Endothelial cell of umbilical vein (primary cell): Measurements from ENCODE around the gene FAM177B. TPM values are rescaled to one million over a fixed set of nuclear protein-coding genes. Genes with fewer than 3 reads are reported as not detected.
A peak's percentile ranks its signal among the peaks of the same experiment; 100 is the strongest.

ENCODE experiments used
- BruUV-seq: library from RNA; stranded (reverse); fragments of 400-500 nt; replicated peaks from 2 replicates; lab custom pipeline; 2021; lab: Mats Ljungman, UMichigan
- CTCF ChIA-PET: fragments of 300-600, 350-600 bp; sonication (Branson Sonifier 250); formaldehyde crosslinking; loops from one replicate; lab custom pipeline; 2021; ENCODE audit warnings: antibody characterized with exemption, inconsistent platforms; lab: Charles Lee
- POLR2A ChIA-PET: fragments of 300-600, 350-600 bp; sonication (Branson Sonifier 250); formaldehyde crosslinking; loops from one replicate; lab custom pipeline; 2021; ENCODE audit warnings: antibody characterized with exemption, inconsistent platforms; lab: Charles Lee
- DNase-seq: peaks from one replicate; pipeline ENCODE4 v3.0.0-alpha.2; 2011; ENCODE audit warnings: low read depth, low spot score
- FAIRE-seq: peaks from 2 replicates; lab custom pipeline; 2011; peaks lifted over from hg19 to GRCh38; lab: Jason Lieb, UNC
- H2AFZ ChIP-seq: 2 replicates; pipeline ENCODE4 v1.6.0; 2012; ENCODE audit warnings: low read depth, low read length, control low read depth, inconsistent platforms
- H3K27ac ChIP-seq: 2 replicates; pipeline ENCODE4 v1.5.1; 2011; ENCODE audit warnings: low read depth, mild to moderate bottlenecking, control low read depth, low read length, moderate library complexity; ENCODE audit not compliant: insufficient read depth
- H3K27me3 ChIP-seq, 2 experiments: 2 replicates each; pipeline versions ENCODE4 v1.6.0 to v1.6.1; 2011; ENCODE audit warnings: low read length in 2 of 2, mixed read lengths in 1 of 2; ENCODE audit not compliant: control insufficient read depth in 2 of 2, insufficient read depth in 2 of 2
- H3K36me3 ChIP-seq, 2 experiments: 2 replicates in 1 of 2; 3 replicates in 1 of 2; pipeline ENCODE4 v1.5.1; 2011; ENCODE audit warnings: low read length in 2 of 2, mild to moderate bottlenecking in 1 of 2, moderate library complexity in 1 of 2; ENCODE audit not compliant: control insufficient read depth in 2 of 2, insufficient read depth in 2 of 2; ENCODE audit errors: extremely low read depth in 1 of 2
- H3K4me1 ChIP-seq: 3 replicates; pipeline ENCODE4 v1.5.1; 2011; ENCODE audit warnings: mild to moderate bottlenecking, low read length; ENCODE audit not compliant: control insufficient read depth, insufficient read depth; ENCODE audit errors: extremely low read depth
- H3K4me2 ChIP-seq: 2 replicates; pipeline ENCODE4 v1.6.1; 2011; ENCODE audit warnings: low read length, control low read depth, mixed read lengths; ENCODE audit not compliant: insufficient read depth
- H3K4me3 ChIP-seq, 3 experiments: fragments of 200-600 bp in 1 of 3; sonication (generic), shearing (Covaris generic) in 1 of 3; replicated peaks in 1 of 3; 2 replicates each; pipeline ENCODE4 v1.5.1; 2011 to 2016; ENCODE audit warnings: control low read depth in 3 of 3, low read length in 3 of 3, mild to moderate bottlenecking in 2 of 3, inconsistent platforms in 1 of 3, low read depth in 1 of 3, moderate library complexity in 1 of 3; ENCODE audit not compliant: insufficient read depth in 1 of 3
- H3K79me2 ChIP-seq: 2 replicates; pipeline ENCODE4 v1.6.0; 2012; ENCODE audit warnings: low read length, inconsistent platforms; ENCODE audit not compliant: control insufficient read depth, insufficient read depth
- H3K9ac ChIP-seq: replicated peaks from 2 replicates; pipeline ENCODE3; 2011; ENCODE audit warnings: low read length, control low read depth; ENCODE audit not compliant: insufficient read depth; ENCODE audit errors: extremely low read depth
- H3K9me1 ChIP-seq: replicated peaks from 3 replicates; pipeline ENCODE4 v1.6.0; 2011; ENCODE audit warnings: mild to moderate bottlenecking, low read length; ENCODE audit not compliant: control insufficient read depth, insufficient read depth; ENCODE audit errors: extremely low read depth
- H3K9me3 ChIP-seq: replicated peaks from 2 replicates; pipeline ENCODE4 v1.5.1; 2012; ENCODE audit warnings: low read length, inconsistent platforms; ENCODE audit not compliant: control insufficient read depth, insufficient read depth
- H4K20me1 ChIP-seq: replicated peaks from 2 replicates; pipeline ENCODE3; 2011; ENCODE audit warnings: mild to moderate bottlenecking, low read length; ENCODE audit not compliant: control insufficient read depth, insufficient read depth; ENCODE audit errors: extremely low read depth
- EZH2 ChIP-seq: IDR thresholded peaks from 2 replicates; pipeline ENCODE4 v1.6.1; 2012; ENCODE audit warnings: borderline replicate concordance, low read depth, mild to moderate bottlenecking, moderate library complexity, low read length, inconsistent platforms; ENCODE audit not compliant: severe bottlenecking
- FOS ChIP-seq: IDR thresholded peaks from 2 replicates; pipeline ENCODE4 v1.6.1; 2011; ENCODE audit warnings: mild to moderate bottlenecking, low read length, moderate library complexity, borderline replicate concordance; ENCODE audit not compliant: insufficient read depth
- GATA2 ChIP-seq: IDR thresholded peaks from 2 replicates; pipeline ENCODE4 v1.7.0; 2011; ENCODE audit warnings: low read depth, mild to moderate bottlenecking, moderate library complexity, mixed read lengths, low read length; ENCODE audit not compliant: insufficient read length, insufficient read depth
- JUN ChIP-seq: IDR thresholded peaks from 2 replicates; pipeline ENCODE4 v1.6.1; 2011; ENCODE audit warnings: borderline replicate concordance, low read depth; ENCODE audit not compliant: insufficient read length, insufficient read depth
- MAX ChIP-seq: IDR thresholded peaks from 2 replicates; pipeline ENCODE4 v1.6.1; 2011; ENCODE audit not compliant: insufficient read depth, insufficient read length
- MYC ChIP-seq: IDR thresholded peaks from one replicate; pipeline ENCODE4 v1.6.1; 2011; ENCODE audit warnings: mild to moderate bottlenecking, low read depth, low read length
- POLR2A ChIP-seq: IDR thresholded peaks from 2 replicates; pipeline ENCODE4 v1.6.1; 2012; ENCODE audit warnings: low read depth, mild to moderate bottlenecking, control low read depth, low read length
- POLR2AphosphoS5 ChIP-seq: IDR thresholded peaks from 2 replicates; pipeline ENCODE4 v1.6.1; 2012; ENCODE audit warnings: low read depth, mild to moderate bottlenecking, control low read depth, low read length, moderate library complexity; ENCODE audit not compliant: insufficient read depth
- dilution Hi-C: fragments of 300-500 bp; cut with MboI; formaldehyde crosslinking; loops from one replicate; pipeline ENCODE4 v1.15.0; 2019; ENCODE audit warnings: low sequenced_read_pairs; ENCODE audit not compliant: extremely low pct_ligation_motif_present
- intact Hi-C: fragments of 100-400 bp; cut with micrococcal nuclease; formaldehyde crosslinking; loops from one replicate; pipeline ENCODE4 v1.10.0; 2022
- polyA plus RNA-seq, 4 experiments: library from polyadenylated mRNA; depleted of rRNA in 3 of 4; stranded (reverse) in 3 of 4; unstranded in 1 of 4; fragments of >200 nt; gene quantifications; 2 replicates each; pipeline versions ENCODE4 v1.2.1 to v1.2.3, GENCODE V29; 2011 to 2012; ENCODE audit warnings: missing spikeins in 1 of 4
- total RNA-seq: library from RNA; stranded (reverse); gene quantifications from 2 replicates; pipeline ENCODE4 v1.2.3, GENCODE V29; 2021
- TF ChIP-seq, protein P1 (sequence below), 2 donors: IDR thresholded peaks; 1 replicate in 1 of 2; 2 replicates in 1 of 2; pipeline ENCODE4 v1.5.1; 2011; ENCODE audit warnings: low read length in 2 of 2, mild to moderate bottlenecking in 2 of 2, moderate library complexity in 2 of 2, control low read depth in 1 of 2, inconsistent platforms in 1 of 2, low read depth in 1 of 2; ENCODE audit not compliant: insufficient read depth in 1 of 2; ENCODE audit errors: extremely low read depth in 1 of 2

The FAM177B gene
- total and polyA plus RNA-seq, 2 donors (not counting 3 experiments of a cell fraction or from before 2014, with no cell fraction given) = not detected

DNA sequence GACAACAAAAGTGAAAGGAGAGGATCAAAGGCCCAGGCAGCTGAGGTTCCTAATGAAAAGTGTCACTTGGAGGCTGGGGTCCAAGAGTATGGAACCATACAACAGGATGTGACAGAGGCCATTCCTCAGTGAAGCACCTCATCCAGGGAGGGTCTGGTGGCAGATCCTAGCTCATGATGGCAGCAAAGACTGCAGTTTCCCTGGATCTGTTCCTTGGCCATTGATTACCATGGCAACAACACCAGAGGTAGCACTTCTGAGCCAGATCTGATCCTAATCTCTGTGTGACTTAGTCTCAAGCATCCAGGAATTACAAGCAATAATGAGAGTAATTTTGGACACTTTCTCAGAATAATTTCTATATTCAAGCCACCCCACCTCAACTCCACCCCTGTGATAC lies 12.9 kb downstream of the FAM177B start:
- no peak overlapping the region for H2AFZ ChIP-seq
- ChIA-PET CTCF (interaction anchor here (0.8 to 3.1 kb wide), 6 partner anchors 11 to 384 kb away, joined by 3 to 15 read pairs (median 7); no protein-coding TSS in a partner anchor), POLR2A (no interaction called here)
- no TSS peak for BruUV-seq
- H3K9me1 ChIP-seq = no peaks in the 10 kb centered on the region
- H3K79me2 ChIP-seq = no peaks in the 10 kb centered on the region
- FAIRE-seq = peak; percentile 21
- no peak overlapping the region for H3K4me2 ChIP-seq
- H3K27me3 ChIP-seq = peaks cover 2 to 4% of the 10 kb centered on the region in 2 experiments
- H3K4me1 ChIP-seq = no peaks in the 10 kb centered on the region
- no peaks in the 10 kb centered on the region for H4K20me1 ChIP-seq
- no peak for TF ChIP-seq FOS
- TF ChIP-seq MYC = no peak
- TF ChIP-seq, protein P1, sequence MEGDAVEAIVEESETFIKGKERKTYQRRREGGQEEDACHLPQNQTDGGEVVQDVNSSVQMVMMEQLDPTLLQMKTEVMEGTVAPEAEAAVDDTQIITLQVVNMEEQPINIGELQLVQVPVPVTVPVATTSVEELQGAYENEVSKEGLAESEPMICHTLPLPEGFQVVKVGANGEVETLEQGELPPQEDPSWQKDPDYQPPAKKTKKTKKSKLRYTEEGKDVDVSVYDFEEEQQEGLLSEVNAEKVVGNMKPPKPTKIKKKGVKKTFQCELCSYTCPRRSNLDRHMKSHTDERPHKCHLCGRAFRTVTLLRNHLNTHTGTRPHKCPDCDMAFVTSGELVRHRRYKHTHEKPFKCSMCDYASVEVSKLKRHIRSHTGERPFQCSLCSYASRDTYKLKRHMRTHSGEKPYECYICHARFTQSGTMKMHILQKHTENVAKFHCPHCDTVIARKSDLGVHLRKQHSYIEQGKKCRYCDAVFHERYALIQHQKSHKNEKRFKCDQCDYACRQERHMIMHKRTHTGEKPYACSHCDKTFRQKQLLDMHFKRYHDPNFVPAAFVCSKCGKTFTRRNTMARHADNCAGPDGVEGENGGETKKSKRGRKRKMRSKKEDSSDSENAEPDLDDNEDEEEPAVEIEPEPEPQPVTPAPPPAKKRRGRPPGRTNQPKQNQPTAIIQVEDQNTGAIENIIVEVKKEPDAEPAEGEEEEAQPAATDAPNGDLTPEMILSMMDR (IDR thresholded peaks at IDR 0.05; ENCODE audit: extremely low read depth in 1 of 2, insufficient read depth in 1 of 2, low read depth in 1 of 2, low read length in 2 of 2) = no peak
- no peak for TF ChIP-seq POLR2AphosphoS5
- no peak for TF ChIP-seq MAX
- no peak for TF ChIP-seq JUN
- no peak for TF ChIP-seq GATA2
- no peak for TF ChIP-seq POLR2A
- TF ChIP-seq EZH2 = no peak
- H3K27ac ChIP-seq = no peak overlapping the region
- peak; percentile 6 for DNase-seq
- intact Hi-C loops = no loop called here
- no peak overlapping the region for H3K4me3 ChIP-seq
- H3K9me3 ChIP-seq = no peaks in the 10 kb centered on the region
- H3K36me3 ChIP-seq = no peaks in the 10 kb centered on the region
- no peak overlapping the region for H3K9ac ChIP-seq
- dilution Hi-C loops = no loop called here
